ENCODE data around the gene GOLIM4.
A peak's percentile ranks its signal among the peaks of the same experiment; 100 is the strongest.

The GOLIM4 gene

GRCh38 chr3:168100777-168101492, 5.2 kb upstream of the GOLIM4 start:
- no peak for TF ChIP-seq CTCF (IDR thresholded peaks at IDR 0.05; ENCODE audit: insufficient read depth, low read depth, low read length, missing control alignments)
- DNase-seq (ENCODE audit: low read depth): no peak
- no peak overlapping the region for H3K4me3 ChIP-seq (ENCODE audit: low read depth, low read length)

- TF ChIP-seq CTCF (IDR thresholded peaks at IDR 0.05; ENCODE audit: insufficient read depth, low read depth, low read length, missing control alignments): no peak
- no peak for DNase-seq (ENCODE audit: low read depth)
- H3K4me3 ChIP-seq (ENCODE audit: low read depth, low read length): no peak overlapping the region
Measured at GRCh38 chr3:168097381-168097780, 1.7 kb upstream of the GOLIM4 start.

GRCh38 chr3:168096210-168096652, 507 bp upstream of the GOLIM4 start:
- peak; percentile 86 for DNase-seq (ENCODE audit: low read depth)
- no peak for TF ChIP-seq CTCF (IDR thresholded peaks at IDR 0.05; ENCODE audit: insufficient read depth, low read depth, low read length, missing control alignments)
- H3K4me3 ChIP-seq (ENCODE audit: low read depth, low read length): peak overlapping the region; percentile 71

GRCh38 chr3:168094877-168095610, 680 bp downstream of the GOLIM4 start:
- peak overlapping the region; percentile 71 for H3K4me3 ChIP-seq (ENCODE audit: low read depth, low read length)
- peak; percentile 86 for DNase-seq (ENCODE audit: low read depth)
- TF ChIP-seq CTCF (IDR thresholded peaks at IDR 0.05; ENCODE audit: insufficient read depth, low read depth, low read length, missing control alignments): peak; percentile 25

GRCh38 chr3:168094580-168094876, 1.2 kb downstream of the GOLIM4 start:
- H3K4me3 ChIP-seq (ENCODE audit: low read depth, low read length): peak overlapping the region; percentile 71
- no peak for DNase-seq (ENCODE audit: low read depth)
- no peak for TF ChIP-seq CTCF (IDR thresholded peaks at IDR 0.05; ENCODE audit: insufficient read depth, low read depth, low read length, missing control alignments)

GRCh38 chr3:168093790-168094189, 1.9 kb downstream of the GOLIM4 start:
- TF ChIP-seq CTCF (IDR thresholded peaks at IDR 0.05; ENCODE audit: insufficient read depth, low read depth, low read length, missing control alignments): no peak

More at GRCh38 chr3:168093790-168094189, 1.9 kb downstream of the GOLIM4 start:
- peak overlapping the region; percentile 71 for H3K4me3 ChIP-seq (ENCODE audit: low read depth, low read length)
- no peak for DNase-seq (ENCODE audit: low read depth)
